KMS-11 (cell line): ENCODE data around the gene TWIST2.

Source experiments
- H2AFZ ChIP-seq: fragments of 200-600 bp; sonication (generic); 2 replicates; pipeline ENCODE4 v1.6.1; 2016; ENCODE audit warnings: antibody characterized with exemption, mixed run types, low read depth
- H3K27ac ChIP-seq: fragments of 200-600 bp; sonication (generic); 2 replicates; pipeline ENCODE4 v1.6.1; 2016; ENCODE audit warnings: mild to moderate bottlenecking, mixed run types
- H3K27me3 ChIP-seq: fragments of 200-600 bp; sonication (generic); 2 replicates; pipeline ENCODE4 v1.6.1; 2017; ENCODE audit warnings: mild to moderate bottlenecking, low read depth, mixed run types, moderate library complexity; ENCODE audit not compliant: insufficient read depth
- H3K36me3 ChIP-seq: fragments of 200-600 bp; sonication (generic); 2 replicates; pipeline ENCODE4 v1.6.1; 2017; ENCODE audit warnings: mild to moderate bottlenecking, mixed run types; ENCODE audit not compliant: insufficient read depth
- H3K4me1 ChIP-seq: fragments of 200-600 bp; sonication (generic); 2 replicates; pipeline ENCODE4 v1.6.1; 2016; ENCODE audit warnings: mild to moderate bottlenecking, low read depth, mixed run types; ENCODE audit not compliant: poor library complexity, severe bottlenecking
- H3K4me2 ChIP-seq: fragments of 200-600 bp; sonication (generic); 2 replicates; pipeline ENCODE4 v1.7.0; 2016; ENCODE audit warnings: mild to moderate bottlenecking, mixed run types
- H3K4me3 ChIP-seq: fragments of 200-600 bp; sonication (generic); IDR thresholded peaks from 2 replicates; pipeline ENCODE4 v1.6.1; 2017; ENCODE audit warnings: low read depth, low read length, mixed read lengths; ENCODE audit not compliant: insufficient read depth
- H3K79me2 ChIP-seq: fragments of 200-600 bp; sonication (generic); 2 replicates; pipeline ENCODE4 v1.6.1; 2016; ENCODE audit warnings: low read depth, mixed run types; ENCODE audit not compliant: insufficient read depth
- H3K9ac ChIP-seq: fragments of 200-600 bp; sonication (generic); 2 replicates; pipeline ENCODE4 v1.6.1; 2016; ENCODE audit warnings: mild to moderate bottlenecking, mixed run types
- H4K20me1 ChIP-seq: fragments of 200-600 bp; sonication (generic); 2 replicates; pipeline ENCODE4 v1.6.1; 2016; ENCODE audit warnings: mild to moderate bottlenecking, mixed run types; ENCODE audit not compliant: insufficient read depth
- TF ChIP-seq, protein P1 (sequence below): fragments of 200-600 bp; sonication (generic); conservative IDR thresholded peaks from 2 replicates; pipeline ENCODE4 v1.6.1; 2017; ENCODE audit warnings: low read depth, mild to moderate bottlenecking, antibody characterized with exemption, low read length, moderate library complexity, mixed read lengths

TWIST2 gene

DNA sequence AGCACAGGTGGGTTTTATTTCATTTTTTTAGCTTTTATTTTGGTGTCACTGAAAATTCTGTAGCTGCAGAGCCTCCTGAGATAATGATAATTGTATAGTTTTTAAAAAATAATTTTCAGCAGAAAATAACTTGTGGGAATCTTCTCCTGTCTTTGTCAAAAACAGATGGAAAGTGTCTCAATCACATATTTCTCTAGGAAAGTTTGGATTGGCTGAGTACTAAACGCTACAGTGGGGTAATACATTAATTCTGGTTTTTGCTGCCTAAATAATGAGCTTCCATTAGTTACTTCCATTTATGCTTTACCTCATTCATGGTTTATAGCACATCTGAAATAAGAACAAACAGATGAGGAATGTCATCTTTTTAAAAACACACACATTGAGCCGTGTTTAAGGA is 2.2 kb downstream of the TWIST2 start:
- Histone ChIP-seq H3K9ac (no peak overlapping the region), H3K36me3 (no peaks in the 10 kb centered on the region), H3K79me2 (no peaks in the 10 kb centered on the region), H4K20me1 (no peaks in the 10 kb centered on the region), H3K27me3 (peaks cover under 1% of the 10 kb centered on the region; the same call in 1 of the 2 replicates), H2AFZ (no peak overlapping the region), H3K4me2 (no peak overlapping the region), H3K4me1 (no peaks in the 10 kb centered on the region), H3K27ac (no peak overlapping the region), H3K4me3 (no peak overlapping the region)
- TF ChIP-seq, protein P1, sequence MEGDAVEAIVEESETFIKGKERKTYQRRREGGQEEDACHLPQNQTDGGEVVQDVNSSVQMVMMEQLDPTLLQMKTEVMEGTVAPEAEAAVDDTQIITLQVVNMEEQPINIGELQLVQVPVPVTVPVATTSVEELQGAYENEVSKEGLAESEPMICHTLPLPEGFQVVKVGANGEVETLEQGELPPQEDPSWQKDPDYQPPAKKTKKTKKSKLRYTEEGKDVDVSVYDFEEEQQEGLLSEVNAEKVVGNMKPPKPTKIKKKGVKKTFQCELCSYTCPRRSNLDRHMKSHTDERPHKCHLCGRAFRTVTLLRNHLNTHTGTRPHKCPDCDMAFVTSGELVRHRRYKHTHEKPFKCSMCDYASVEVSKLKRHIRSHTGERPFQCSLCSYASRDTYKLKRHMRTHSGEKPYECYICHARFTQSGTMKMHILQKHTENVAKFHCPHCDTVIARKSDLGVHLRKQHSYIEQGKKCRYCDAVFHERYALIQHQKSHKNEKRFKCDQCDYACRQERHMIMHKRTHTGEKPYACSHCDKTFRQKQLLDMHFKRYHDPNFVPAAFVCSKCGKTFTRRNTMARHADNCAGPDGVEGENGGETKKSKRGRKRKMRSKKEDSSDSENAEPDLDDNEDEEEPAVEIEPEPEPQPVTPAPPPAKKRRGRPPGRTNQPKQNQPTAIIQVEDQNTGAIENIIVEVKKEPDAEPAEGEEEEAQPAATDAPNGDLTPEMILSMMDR = no peak

DNA sequence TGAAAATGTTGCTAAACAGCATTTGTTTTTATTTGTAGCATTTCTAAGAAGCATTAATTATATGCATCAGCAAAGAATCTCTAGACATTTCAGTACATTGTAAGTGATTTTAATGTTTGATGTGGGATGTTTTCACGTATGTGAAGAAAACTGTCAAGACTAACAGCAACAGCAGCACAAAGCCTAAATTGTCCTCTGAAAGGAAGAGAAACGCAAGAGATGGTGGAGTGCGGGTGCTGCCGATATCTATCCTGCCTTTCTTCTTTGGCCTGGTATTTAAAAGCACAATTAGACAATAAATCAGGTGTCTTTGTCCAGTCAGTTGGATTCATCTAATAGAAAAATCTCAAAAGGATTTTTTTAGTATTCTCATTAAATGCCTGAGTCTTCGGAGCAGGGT is 3.1 kb downstream of the TWIST2 start:
- H3K79me2 ChIP-seq = no peaks in the 10 kb centered on the region
- H3K27me3 ChIP-seq = peaks cover 7% of the 10 kb centered on the region; the same call in 1 of the 2 replicates

DNA sequence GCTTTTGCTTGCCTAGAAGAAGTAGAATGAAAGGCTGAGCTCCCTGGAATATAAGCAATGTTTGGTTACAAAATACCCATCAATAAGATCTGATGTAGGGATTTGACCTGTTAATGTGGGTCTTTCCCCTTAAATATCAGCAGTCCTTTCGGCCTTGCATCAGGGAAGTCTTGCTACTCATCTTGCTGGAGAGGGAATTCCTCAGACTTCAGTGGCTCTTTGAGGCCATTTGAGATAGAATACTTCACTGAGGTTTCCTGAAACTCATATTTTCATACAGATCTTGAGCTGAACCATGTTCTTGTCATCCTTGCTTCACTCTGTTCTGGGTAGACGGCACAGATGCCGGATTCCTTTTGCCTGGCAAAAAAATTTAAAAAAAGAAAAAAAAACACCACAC is 3.9 kb downstream of the TWIST2 start:
- H3K27me3 ChIP-seq = peaks cover 13% of the 10 kb centered on the region; the same call in 1 of the 2 replicates
- H3K79me2 ChIP-seq = no peaks in the 10 kb centered on the region
- H3K4me1 ChIP-seq = no peaks in the 10 kb centered on the region
- H3K36me3 ChIP-seq = no peaks in the 10 kb centered on the region
- H3K4me2 ChIP-seq = no peak overlapping the region
- H3K9ac ChIP-seq = no peak overlapping the region
- no peak overlapping the region for H3K27ac ChIP-seq
- TF ChIP-seq, protein P1 = no peak
- no peak overlapping the region for H2AFZ ChIP-seq
- H3K4me3 ChIP-seq = no peak overlapping the region
- no peaks in the 10 kb centered on the region for H4K20me1 ChIP-seq

More for the DNA sequence above, 3.1 kb downstream of the TWIST2 start:
- no peak overlapping the region for H3K27ac ChIP-seq
- H4K20me1 ChIP-seq = no peaks in the 10 kb centered on the region
- no peak overlapping the region for H3K4me3 ChIP-seq
- H3K4me2 ChIP-seq = no peak overlapping the region
- H3K9ac ChIP-seq = no peak overlapping the region
- H2AFZ ChIP-seq = no peak overlapping the region
- no peaks in the 10 kb centered on the region for H3K4me1 ChIP-seq
- TF ChIP-seq, protein P1 = no peak
- H3K36me3 ChIP-seq = no peaks in the 10 kb centered on the region

DNA sequence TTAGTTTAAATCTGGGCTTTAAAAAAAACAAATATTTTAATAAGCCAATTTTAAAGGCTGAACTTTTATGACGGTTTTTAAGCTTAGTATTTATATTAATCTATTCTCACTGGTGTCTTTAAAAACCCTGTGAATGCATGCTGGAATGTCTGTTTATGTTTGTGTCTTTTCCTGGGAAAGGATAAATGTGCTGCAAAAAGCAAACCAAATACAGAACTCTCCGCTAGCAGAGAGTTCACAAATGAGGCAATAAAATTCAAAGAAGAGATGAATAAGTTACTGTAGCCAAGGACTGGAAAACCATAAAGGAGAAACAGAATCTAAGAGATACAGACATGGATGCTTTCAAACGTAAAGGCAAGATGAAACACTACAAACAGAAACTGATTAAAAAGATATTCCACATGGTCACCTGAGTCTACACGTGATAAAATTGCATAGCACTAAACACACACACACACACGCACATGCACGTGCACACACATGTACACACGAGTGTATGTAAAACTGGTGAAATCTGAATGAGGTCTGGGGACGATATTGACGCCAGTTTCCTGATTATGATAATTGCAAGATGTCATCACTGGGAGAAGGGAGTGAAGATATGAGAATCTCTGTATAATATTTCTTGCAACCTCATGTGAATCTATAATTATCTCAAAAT is 4.5 kb downstream of the TWIST2 start:
- Histone ChIP-seq H3K4me3 (no peak overlapping the region), H3K79me2 (no peaks in the 10 kb centered on the region), H3K27ac (no peak overlapping the region), H3K9ac (no peak overlapping the region), H3K4me1 (no peaks in the 10 kb centered on the region), H2AFZ (no peak overlapping the region), H3K27me3 (peaks cover 13% of the 10 kb centered on the region; the same call in 1 of the 2 replicates), H4K20me1 (no peaks in the 10 kb centered on the region), H3K4me2 (no peak overlapping the region), H3K36me3 (no peaks in the 10 kb centered on the region)
- TF ChIP-seq, protein P1 = no peak
